HK-2 (cell line): ENCODE results near the gene SPNS3.
A peak's percentile ranks its signal among the peaks of the same experiment; 100 is the strongest.

Source experiments
- DNase-seq: peaks from one replicate; pipeline ENCODE4 v3.0.0-alpha.2; 2018; ENCODE audit not compliant: unreplicated experiment

The SPNS3 gene, protein sequence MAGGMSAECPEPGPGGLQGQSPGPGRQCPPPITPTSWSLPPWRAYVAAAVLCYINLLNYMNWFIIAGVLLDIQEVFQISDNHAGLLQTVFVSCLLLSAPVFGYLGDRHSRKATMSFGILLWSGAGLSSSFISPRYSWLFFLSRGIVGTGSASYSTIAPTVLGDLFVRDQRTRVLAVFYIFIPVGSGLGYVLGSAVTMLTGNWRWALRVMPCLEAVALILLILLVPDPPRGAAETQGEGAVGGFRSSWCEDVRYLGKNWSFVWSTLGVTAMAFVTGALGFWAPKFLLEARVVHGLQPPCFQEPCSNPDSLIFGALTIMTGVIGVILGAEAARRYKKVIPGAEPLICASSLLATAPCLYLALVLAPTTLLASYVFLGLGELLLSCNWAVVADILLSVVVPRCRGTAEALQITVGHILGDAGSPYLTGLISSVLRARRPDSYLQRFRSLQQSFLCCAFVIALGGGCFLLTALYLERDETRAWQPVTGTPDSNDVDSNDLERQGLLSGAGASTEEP

DNA sequence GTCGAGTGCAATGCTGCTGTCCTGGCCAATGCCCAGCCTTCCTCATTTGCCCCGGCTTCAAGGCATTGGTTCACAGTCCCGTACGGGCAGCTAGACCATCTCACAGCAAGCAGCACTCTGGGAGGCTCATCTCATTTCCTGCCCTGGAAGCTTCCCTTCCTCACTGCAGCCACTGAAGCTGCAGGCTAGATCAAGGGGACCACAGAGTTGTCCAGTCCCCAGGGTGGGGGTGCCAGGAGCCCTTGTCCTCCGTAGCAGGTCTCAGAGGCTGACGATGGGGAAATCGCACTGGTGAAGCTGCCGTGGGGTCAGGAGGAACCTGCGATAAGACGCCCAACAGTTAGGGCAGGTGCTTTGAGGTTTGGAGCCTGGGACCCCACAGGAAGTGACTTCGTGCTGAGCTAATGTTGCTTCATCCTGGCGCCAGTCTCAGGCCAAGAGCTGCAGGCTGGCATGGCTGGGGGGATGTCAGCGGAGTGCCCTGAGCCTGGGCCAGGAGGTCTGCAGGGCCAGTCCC lies at the start of gene SPNS3:
TSS of gene SPNS3 (plus strand) at position 426 of the 517 bp plus-strand sequence. CDS start at position 454, 28 bp downstream.
- no peak for DNase-seq

DNA sequence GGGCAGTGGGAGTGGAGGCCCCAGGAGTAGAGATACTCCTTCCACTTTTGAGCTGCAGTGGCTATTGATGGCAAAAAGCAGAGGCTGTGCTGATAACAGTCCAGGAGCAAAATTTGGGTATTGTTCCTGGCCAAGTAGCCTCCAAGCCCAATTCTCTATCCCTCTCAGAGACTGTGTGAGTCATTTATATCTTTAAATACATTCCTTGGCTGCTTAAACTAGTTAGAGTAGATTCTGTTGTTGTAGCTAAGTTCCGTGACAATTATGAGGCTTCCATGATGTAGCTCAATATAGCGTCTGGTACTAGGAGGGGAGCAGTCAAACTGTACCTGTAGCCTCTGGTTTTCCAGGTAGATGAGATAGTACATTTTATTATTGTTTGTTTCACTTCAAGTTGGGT lies 47.3 kb upstream of the SPNS3 start:
- DNase-seq, result no peak

DNA sequence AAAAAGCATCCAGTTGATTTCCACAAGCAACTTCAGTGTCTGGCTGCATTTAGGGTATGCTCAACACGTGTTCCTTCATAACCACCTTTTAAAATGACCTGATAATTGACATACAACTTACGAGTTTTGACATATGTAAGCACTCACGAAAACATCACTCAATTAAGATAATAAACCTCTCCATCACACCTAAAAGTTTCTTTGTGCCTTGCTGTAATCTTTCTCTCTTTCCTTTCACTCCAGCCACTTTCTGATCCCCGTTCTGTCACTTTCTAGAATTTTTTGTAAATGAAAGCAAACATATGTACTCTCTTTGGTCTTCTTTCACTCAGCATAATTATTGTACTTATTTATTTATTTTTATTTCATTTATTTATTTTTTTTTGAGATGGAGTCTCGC lies 46.6 kb upstream of the SPNS3 start:
- no peak for DNase-seq

DNA sequence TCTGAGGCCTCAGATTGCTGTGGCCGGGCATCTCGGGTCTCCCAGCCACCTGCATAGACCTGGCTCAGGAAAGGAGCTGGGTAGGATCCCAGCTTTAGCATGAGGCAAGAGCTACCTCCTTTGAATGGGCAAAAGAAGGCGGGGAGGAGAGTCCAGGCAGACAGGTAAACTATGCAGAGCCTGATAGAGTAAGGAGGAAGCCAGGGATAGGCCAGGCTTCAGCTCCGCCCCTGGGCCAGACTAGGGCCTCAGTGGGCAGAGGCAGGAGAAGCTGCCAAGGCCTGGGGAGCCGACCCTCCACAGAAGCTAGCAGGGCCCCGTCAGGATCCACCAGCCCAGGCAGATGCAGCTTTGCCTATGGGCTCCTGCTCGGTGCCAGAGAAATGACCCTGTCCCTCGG lies 44.7 kb upstream of the SPNS3 start:
- no peak for DNase-seq

DNA sequence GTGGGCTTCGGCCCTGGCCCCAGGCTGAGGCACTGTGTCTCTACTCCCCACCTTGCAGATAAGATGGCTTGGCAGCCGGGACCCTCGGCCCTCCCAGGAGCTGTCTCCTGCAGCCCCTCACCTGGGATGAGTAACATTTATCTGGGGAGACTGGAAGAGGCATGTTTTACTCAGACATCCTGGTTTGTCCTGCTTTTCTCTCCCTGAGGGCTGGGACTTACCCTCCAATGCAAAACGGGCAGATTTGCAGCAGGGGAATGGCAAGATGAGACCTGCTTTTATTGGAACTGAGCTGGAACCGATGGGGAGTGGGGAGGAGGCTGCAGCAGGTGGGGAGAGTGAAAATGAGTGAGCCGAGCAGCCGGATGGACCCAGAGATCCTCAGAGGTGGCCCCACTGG lies 39.9 kb upstream of the SPNS3 start:
- DNase-seq, result no peak

DNA sequence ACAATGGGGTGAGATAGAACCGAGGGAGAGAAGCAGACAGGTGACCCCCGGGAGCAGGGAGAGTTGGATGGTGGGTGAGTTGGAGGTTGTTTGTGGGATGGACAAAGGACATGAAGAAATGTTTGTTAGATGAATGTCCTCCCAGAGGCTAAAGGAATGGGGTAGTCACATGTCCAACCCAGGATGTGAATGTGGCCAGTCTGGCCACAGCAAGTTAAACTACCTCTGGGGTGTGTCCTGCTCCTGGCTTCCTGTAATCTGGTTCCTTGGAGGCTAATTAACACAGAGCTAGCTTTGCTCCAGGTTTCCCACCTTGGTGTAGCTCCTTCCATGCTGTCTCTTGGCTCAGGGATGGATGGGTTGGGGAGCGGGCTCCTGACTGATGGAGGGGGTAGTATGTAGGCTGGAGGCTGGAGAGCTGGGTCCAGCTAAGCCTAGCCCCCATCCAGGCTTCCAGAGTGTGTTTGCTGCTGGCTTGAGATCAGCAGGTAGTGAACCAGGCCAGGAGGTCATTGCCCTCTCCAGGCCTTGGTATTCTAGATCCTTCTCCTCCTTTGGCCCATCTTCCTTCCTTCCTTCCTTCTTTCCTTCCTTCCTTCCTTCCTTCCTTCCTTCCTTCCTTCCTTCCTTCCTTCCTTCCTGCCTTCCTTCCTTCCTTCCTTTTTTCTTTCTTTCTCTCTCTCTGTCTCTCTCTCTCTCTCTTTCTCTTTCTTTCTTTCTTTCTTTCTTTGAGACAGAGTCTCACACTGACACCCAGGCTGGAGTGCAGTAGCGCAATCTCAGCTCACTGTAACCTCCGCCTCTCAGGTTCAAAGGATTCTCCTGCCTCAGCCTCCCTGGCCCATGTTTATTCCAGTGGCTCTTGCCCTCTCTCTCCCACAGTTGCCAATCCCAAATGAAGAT lies 39.3 kb upstream of the SPNS3 start:
- DNase-seq, result peak; percentile 4

DNA sequence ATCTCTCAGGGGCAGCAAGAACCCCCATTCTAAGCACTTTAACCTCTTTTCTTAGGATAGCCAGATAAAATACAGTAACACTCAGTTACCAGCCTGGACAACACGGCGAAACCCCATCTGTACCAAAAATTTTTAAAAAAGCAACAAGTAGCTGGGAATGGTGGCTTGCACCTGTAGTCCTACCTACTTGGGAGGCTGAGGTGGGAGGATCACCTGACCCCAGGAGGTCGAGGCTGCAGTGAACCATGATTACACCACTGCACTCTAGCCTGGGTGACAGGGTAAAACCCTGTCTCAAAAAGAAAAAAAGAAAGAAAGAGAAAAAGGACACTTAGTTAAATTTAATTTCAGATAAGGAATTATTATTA lies 38.6 kb upstream of the SPNS3 start:
- no peak for DNase-seq

DNA sequence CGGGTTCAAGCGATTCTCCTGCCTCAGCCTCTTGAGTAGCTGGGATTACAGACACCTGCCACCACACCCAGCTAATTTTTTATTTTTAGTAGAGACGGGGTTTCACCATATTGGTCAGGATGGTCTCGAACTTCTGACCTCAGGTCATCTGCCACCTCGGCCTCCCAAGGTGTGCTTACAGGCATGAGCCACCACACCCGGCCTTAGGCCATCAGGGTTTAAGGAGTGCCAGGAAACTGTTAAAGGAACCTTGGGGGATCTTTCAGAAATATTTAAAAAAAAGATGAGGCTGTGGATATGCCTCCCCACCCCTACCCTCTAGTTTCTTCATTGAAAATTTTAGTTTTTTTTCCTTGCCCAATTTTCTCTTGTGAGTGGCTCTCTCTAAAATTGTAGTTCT lies 35.9 kb upstream of the SPNS3 start:
- no peak for DNase-seq

DNA sequence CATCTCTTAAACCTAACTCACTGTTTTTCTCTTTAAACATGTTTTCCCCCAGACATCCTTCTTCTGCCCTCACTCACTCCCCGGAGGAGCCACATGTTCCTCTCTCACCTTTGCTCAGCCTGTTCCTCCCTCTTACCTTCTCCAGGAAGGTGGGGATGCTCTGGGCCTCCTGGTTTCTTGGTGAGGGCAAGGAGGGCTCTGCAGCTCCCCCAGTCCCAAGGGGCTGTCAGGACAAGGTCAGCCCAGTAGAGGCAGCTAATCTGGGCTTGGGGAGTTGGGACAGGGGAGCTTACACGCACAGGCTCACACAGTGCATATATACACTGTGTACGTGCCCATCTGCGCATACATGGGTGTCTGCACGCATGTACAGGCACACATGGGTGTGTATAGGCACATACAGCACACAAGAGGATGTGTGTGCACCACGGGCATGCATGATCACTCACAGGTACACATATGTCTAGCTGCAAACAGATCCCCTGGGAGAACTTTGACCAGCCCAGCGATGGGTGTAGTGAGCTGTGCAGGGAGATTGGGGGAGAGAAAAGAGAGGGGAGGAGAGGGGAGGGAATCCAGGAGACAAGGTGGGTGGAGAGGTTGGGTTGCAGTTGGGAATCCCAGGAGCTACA lies 28.6 kb upstream of the SPNS3 start:
- DNase-seq, result no peak

DNA sequence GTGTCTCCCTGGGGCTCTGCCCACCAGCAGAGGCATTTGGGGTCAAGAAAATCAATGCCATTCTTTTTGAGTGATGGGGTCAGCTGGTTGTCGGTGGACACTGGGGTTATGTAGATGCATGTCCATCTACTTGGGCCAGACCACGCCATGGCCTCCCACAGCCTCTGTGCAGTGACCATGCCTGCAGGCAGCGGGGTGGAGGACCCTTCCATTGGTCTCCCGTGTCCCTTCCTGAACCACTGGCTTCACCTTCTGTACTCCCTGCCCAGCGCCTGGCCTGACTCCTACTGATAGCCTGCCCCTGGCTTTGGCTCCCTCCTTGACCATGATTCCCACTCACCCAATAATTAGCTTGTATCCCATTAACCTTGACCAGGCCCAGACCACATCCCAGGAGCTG lies 28.0 kb upstream of the SPNS3 start:
- DNase-seq, result no peak

DNA sequence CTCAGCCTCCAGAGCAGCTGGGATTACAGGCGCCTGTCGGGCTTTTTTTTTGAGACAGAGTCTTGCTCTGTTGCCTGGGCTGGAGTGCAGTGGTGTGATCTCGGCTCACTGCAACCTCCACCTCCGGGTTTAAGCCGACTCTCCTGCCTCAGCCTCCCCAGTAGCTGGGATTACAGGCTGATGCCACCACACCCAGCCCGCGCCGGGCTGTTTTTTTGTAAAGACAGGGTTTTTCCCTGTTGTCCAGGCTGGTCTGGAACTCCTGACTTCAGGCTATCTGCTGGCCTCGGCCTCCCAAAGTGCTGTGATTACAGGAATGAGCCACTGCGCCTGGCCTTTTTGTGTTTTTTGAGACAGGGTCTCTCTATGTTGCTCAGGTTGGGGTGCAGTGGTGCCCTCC lies 27.4 kb upstream of the SPNS3 start:
- no peak for DNase-seq

DNA sequence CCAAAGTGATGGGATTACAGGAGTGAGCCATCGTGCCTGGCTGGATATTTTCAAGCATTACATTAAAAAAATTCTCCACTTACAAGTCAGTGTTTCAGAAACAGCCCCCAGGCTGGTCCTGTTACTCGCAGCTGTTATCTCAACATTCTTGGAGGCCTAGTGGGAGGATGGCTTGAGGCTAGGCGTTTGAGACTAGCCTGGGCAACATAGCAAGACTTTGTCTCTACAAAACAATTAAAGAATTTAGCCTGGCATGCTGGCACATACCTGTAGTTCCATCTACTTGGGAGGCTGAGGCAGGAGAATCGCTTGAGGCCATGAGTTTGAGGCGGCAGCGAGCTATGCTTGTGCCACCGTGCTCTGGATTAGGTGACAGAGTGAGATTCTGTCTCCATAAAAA lies 26.5 kb upstream of the SPNS3 start:
- no peak for DNase-seq

DNA sequence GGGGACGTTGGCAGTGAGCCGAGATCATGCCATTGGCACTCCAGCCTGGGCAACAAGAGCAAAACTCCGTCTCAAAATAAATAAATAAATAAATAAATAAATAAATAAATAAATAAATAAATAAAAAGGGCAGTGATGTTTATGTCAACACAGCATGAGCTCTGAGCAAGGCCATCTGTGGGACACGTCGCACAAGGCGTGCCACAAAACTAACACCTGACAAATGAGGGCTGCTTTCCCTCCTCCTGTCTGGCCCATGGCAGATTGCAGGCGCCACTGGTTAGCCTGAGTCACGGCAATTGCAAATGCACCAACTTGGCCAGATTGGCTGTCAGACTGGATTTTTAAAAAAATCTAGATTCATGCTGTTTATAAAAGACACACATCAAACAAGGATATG lies 25.9 kb upstream of the SPNS3 start:
- DNase-seq, result no peak

DNA sequence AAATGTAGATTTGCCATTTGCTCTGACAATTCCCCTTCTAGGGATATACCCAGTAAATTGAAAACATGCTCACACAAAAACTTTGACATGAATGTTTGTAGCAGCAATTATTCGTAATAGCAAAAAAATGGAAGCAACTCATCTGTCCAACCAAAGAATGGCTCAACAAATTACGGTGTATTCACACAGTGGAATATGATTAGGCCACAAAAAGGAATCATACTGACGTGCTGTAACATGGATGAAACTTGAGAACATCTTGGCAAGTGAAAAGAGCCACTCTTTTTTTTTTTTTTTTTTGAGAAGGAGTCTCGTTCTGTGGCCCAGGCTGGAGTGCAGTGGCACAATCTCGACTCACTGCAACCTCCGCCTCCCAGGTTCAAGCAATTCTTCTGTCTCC lies 24.1 kb upstream of the SPNS3 start:
- DNase-seq, result no peak

DNA sequence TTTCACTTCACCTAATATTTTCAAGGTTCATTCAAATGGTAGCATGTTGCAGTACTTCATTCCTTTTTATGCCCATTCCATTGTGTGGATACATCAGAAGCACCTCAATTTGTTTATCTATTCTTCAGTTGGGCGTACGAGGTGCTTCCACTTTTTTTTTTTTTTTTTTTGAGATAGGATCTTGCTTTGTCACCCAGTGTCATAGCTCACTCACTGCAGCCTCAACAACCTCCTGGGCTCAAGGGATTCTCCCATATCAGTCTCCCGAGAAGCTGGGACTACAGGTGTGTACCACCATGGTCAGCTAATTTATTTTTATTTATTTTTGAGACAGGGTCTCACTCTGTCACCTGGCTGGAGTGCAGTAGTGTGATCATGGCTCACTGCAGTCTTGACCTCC lies 22.5 kb upstream of the SPNS3 start:
- DNase-seq, result no peak

DNA sequence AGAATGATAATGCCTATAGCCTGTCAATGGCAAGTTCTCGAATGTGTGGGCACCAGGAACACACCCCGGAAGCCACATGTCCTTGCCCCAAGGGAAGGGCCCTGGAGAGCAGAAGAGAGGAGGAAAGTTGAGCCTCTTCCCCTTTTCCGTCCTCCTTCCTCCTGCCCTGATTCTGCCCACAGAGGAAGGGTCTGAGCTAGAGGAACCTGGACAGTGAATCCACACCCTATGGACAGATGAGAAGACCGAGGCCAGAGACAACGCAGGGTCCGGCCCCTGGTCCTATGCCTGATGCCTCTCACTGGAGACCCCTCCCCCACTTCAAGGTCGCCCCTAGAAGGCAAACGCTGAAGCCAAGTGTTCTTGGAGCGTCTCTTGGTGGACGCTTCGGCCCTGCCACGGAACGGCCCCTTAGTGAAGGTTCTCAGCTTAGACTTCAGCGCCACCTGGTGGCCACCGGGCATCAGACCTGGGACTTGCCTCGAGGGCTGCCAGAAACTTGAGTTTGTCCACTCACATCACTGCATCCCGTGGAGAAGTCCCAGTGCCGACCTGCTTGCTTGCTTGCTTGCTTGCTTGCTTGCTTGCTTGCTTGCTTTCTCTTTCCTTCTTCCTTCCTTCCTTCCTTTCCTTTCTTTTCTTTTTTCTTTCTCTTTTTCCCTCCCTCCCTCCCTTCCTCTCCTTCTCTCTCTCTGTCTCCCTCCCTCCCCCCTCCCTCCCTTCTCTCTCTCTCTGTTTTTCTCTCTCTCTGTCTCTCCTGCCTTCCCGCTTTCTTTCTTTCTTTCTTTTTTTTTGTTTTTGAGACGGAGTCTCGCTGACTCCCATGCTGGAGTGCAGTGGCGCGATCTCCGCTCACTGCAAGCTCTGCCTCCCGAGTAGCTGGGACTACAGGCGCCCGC lies 20.6 kb upstream of the SPNS3 start:
- DNase-seq, result peak; percentile 88

DNA sequence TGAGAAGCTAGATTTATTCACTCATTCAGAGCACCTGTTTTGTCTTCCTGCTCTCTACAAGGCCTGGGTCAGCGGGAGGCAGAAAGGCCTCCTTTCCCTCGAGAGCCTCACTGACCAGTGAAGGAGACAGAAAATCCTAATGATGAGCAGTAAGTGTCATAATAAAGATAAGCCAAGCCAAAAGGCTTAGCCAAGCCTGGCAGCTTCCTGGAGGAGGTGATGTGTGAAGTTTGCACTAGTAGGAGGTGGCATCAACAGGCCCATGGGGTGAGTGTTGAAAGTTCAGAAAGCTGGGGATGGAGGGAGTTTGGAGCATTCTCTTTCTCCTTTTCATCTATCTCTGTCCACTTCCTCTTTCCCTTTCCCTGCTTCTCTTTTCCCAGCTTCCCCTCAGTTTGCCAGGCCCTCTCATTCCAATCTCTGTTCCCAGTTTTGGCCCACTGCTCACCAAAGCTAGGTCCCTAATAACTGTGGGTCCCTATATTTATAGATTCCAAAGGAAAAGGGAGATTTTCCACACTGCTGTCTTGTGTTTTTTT lies 16.5 kb upstream of the SPNS3 start:
- no peak for DNase-seq

DNA sequence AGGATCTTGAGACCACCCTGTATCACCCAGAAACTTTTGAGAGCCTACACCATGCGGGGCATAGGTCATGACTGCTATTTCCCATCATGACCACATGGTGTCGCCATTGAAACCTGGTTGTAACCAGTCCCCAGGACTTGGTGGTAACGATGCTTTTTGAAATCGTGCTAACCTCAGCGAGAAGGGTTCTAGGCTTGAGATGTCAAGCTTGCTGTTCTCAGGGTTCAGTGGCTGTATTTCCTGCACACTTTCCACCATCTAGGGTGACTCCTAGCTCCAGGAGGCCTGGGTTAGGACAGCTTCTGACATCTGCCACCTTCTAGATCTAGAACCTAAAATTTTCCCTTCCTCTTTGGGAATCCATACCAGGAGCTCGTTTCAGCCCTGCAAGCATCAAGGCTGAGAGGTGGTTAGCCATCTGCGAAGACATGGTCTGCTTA lies 13.0 kb upstream of the SPNS3 start:
- peak; percentile 51 for DNase-seq

DNA sequence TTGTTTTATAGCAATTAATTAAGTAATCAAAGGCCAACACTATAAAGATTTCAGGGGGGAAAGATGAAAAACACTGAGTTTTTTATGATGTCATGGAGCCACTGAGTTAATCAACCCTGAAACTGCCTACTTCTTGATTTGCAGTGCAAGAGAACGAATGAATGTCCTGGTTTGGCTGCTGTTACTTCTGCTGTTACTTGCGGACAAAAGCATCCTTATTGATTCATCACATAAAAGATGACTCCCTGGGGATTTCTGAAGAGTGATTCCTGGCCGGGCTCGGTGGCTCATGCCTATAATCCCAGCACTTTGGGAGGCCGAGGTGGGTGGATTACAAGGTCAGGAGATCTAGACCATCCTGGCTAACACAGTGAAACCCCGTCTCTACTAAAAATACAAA lies 10.9 kb upstream of the SPNS3 start:
- DNase-seq, result no peak

DNA sequence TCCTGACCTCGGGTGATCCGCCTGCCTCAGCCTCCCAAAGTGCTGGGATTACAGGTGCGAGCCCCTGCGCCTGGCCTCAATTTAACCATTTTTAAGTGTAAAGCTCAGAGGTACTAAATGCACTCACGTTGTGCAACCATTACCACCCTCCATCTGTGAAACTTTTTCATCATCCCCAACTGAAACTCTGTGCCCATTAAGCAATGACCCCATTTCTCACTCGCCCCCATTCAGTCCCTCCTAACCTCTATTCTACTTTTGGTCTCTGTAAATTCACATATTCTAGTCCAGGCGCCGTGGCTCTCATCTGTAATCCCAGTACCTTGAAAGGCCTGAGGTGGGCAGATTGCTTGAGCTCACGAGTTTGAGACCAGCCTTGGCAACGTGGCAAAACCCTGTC lies 8.3 kb upstream of the SPNS3 start:
- no peak for DNase-seq
